Fibroblast of the aortic adventitia (primary cell): ENCODE measurements around the gene NCKAP5. TPM values are rescaled to one million over a fixed set of nuclear protein-coding genes. Genes with fewer than 3 reads are reported as not detected.

Experiments
- DNase-seq: peaks from one replicate; pipeline ENCODE4 v3.0.0-alpha.2; 2010; ENCODE audit warnings: low read depth
- H3K4me3 ChIP-seq: 2 replicates; pipeline ENCODE4 v1.5.1; 2011; ENCODE audit warnings: low read depth, mild to moderate bottlenecking, control low read depth, low read length, moderate library complexity
- CTCF ChIP-seq: IDR thresholded peaks from 2 replicates; pipeline ENCODE4 v1.5.1; 2011; ENCODE audit warnings: mild to moderate bottlenecking, low read length, control low read depth, inconsistent platforms; ENCODE audit not compliant: insufficient read depth
- total RNA-seq: library from RNA; depleted of rRNA; stranded (reverse); fragments of >200 nt; gene quantifications from 2 replicates; pipeline ENCODE4 v1.2.3, GENCODE V29; 2012; ENCODE audit warnings: low replicate concordance

NCKAP5 gene
- total RNA-seq, 1 donor, result 4.4 TPM

- DNase-seq, result no peak
- TF ChIP-seq CTCF, result no peak
- H3K4me3 ChIP-seq, result no peak overlapping the region
Measured at GRCh38 chr2:133530645-133531044, 37.6 kb downstream of the NCKAP5 start.

GRCh38 chr2:133526530-133527300 lies 41.5 kb downstream of the NCKAP5 start:
- no peak for TF ChIP-seq CTCF
- DNase-seq, result no peak
- no peak overlapping the region for H3K4me3 ChIP-seq

- no peak for TF ChIP-seq CTCF
- H3K4me3 ChIP-seq, result no peak overlapping the region
- DNase-seq, result no peak
Measured at GRCh38 chr2:133525613-133526529, 42.4 kb downstream of the NCKAP5 start.

GRCh38 chr2:133525090-133525489 lies 43.2 kb downstream of the NCKAP5 start:
- no peak overlapping the region for H3K4me3 ChIP-seq
- no peak for DNase-seq
- TF ChIP-seq CTCF, result no peak

GRCh38 chr2:133523406-133523805 lies 44.9 kb downstream of the NCKAP5 start:
- DNase-seq, result no peak
- H3K4me3 ChIP-seq, result no peak overlapping the region
- no peak for TF ChIP-seq CTCF

- DNase-seq, result no peak
- no peak overlapping the region for H3K4me3 ChIP-seq
- TF ChIP-seq CTCF, result no peak
Measured at GRCh38 chr2:133522204-133522603, 46.1 kb downstream of the NCKAP5 start.
